GM19452 (cell line): Measurements from ENCODE around the gene GJD2.

Experiments
- ATAC-seq: cut with Tn5 transposase; IDR thresholded peaks from one replicate; pipeline ENCODE4 v1.9.1; 2021; ENCODE audit not compliant: unreplicated experiment

GJD2 gene

DNA sequence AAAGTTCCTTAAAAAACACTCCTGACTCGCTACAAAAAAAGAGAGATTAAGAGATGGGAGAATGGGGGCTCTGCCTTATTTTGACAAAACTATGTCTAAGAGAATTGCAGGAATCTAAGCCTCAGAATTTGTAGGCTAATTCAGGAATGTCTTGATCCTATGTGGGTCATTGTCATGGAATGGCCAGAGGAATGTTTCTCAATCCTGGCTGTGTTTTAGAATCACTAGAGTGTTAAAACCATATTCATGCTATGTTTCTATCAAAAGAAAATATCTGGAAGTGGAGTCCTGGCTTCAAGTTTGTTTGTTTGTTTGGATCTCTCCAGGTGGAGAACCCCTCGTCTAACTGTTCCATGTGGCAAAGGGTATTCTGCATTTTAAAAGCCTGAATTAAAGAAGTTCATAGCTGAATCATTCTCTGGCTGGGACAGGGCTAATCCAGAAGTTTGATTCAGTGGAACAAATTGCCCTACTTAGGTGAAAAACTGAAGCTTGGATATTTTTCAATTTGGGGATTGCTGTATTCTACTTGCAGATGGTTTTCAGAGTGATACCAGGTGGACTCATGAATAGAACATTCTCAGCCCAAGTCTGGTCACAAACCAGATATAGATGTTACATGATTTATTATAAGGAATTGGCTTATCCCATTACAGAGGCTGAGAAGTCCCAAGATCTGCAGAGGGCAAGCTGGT is 28.2 kb downstream of the GJD2 start:
- ATAC-seq = no peak

DNA sequence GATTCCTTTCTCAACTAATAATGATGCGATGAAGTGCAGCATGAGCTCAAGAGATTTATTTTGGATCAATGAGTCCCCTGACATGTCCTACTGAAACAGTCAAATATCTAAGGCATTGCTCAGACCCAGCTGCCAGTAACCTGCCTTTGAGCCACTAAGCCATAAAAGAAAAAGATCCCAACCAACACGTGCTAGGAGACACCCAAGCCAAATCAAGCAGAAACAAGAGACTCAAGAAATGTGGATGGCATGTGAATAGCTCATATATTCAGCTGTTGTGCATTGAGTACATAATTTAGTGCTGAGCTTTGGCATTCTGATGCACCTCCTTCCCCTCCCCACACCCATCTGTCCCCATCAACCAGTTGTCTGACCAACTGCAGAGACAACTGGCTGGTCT is 29.2 kb downstream of the GJD2 start:
- ATAC-seq = no peak

DNA sequence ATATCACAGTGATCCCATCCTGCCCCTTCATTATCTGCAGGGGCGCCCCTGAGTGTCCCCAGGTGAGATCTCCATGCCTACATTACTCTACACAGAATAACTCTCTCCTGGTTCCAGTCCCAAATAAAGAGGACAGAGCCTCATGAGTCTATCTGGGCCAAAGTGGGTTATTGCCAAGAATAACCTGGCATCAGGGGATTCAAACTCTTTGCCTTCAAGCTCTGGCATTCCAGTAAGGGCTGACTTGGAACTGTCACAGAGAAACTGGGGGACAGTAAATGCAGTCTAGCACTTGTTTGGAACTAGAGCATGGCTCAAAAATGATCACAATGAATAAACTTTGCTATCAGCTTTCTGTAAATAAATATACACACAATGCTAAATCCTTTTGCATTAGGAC is 30.3 kb downstream of the GJD2 start:
- ATAC-seq = no peak

DNA sequence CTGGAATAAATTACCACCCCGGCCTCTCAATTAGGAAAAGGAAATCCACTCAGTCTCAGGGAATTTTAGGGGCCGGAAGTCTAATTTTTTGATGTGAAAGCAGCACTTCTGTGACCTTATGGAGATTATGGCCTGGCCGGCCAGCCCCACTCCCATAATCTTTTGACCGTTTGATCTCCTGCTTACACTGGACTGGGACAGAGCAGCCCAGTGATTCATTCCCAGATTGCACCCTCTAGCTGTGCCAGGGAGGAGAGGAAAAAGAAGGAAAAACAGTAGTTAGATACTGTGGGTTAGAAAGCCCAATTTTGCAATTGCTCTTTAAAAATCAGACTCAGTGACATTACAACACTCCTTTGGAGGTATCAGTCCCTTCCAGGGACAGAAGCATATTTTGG is 32.4 kb downstream of the GJD2 start:
- no peak for ATAC-seq

DNA sequence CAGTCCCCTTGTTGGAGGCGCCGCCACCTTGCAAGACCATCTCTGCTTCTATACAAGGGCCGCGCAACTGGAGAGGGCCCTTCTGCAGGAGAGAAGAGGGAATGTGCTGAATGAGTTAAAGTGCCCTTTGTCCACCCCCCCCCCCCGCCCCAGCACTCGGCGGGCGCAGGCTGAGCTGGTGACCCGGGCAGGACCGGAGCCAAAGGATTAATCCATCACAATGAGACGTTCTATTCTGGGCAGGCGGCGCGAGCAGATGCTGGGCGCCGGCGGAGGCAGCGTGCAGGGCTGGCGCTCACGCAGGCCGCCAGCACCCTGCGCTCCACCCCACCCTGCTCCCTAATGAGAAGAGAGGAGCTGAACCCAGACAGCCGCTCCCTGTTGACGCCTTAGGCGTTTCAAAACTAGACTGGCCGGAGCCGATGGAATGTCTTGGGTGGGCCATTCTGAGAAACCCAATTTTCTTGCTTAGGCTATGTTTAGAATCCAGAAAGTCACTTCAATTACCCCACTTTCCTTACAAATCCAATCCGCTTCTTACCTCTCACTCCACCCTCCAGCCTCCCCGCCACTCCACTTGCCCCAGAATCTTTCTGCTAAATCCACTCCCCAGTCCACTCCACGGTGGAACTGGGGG is 32.9 kb downstream of the GJD2 start:
- no peak for ATAC-seq

DNA sequence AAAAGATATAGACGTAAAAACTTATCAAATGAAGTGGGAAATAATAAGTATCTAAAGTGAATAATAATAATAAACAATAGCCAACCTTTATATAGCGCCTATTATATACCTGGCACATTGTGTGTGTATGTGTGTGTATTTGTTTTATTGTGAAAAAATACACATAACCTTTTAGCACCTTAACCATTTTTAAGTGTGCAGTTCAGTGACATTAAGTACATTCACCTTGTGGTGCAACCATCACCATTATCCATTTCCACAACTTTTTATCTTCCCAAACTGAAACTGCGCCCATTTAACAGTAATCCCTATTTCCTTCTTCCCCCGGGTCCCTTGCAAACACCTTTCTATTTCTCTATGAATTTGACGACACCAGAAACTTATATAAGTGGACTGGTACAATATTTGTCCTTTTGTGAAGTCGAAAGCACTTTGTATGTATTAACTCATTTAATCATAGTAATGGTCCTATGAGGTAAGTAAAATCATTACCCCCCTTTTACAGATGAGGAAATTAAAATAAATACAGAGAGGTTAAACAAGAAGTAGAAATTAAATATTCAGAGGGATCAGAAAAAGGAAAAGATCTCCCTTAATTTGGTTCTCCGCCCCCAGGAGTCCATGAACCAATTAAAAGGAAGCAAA is 33.5 kb downstream of the GJD2 start:
- ATAC-seq = no peak

DNA sequence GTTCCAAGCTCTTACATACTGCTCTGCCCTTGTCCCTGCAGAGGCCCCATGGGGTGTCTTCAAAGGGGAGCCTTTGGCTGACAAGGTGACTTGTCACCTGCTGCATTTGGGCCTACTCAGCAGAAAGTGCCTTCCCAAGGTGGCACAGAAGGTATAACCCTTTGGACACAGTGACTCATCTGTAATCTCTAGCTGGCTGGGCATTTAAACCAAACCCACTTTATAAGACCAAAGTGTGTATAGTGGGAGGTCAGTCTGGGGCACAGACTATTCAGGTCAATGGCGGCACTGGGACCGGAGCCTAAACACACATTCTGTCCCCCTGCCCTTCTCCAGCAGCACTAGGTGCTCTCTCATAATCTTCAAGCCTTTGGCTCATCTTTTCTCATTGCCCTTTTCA is 35.1 kb downstream of the GJD2 start:
- ATAC-seq = no peak

DNA sequence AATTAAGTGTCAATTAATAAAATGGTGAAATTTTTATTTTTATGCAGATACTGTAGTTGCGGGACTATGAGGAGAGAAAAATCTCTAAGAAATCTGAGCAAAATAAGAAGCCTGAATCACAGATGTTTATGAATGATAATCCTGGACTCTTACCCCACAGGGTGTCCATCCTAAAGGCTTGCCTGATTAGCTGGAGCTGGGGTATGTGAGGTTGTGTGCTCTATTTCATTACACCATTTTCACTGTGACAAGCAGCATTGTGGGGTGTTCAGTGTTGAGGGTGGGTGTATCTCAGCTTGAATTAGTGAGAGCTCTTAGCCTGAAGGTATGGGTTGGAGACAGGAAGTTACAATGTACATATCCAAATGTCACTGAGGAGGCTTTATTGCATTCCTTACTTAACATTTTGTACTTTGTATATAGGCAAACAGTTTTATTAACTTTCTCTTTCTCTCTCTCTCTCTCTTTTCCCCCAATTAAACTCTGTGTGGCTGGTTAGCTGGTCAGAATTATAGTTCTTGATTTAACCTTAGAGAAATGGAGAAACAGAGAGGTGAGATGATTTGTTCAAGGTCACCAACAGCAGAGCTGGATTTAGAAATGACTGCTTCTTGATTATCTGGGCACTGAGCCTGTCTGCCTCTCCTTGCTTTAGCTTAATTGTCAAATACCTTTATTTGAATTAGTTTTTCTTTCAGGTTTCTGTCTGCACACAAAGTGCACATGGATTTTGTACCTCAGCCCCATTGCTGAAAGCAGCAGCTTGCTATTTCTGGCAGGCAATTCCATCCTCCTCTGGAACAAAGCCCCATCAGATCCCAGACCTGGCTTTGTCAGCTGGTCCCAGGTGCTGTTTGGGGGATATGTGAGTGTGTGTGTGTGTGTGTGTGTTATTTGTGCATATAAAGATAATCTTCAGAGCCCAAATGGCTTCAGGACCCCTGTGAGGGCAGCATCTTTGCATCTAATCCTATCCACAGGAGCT is 35.8 kb downstream of the GJD2 start:
- no peak for ATAC-seq

DNA sequence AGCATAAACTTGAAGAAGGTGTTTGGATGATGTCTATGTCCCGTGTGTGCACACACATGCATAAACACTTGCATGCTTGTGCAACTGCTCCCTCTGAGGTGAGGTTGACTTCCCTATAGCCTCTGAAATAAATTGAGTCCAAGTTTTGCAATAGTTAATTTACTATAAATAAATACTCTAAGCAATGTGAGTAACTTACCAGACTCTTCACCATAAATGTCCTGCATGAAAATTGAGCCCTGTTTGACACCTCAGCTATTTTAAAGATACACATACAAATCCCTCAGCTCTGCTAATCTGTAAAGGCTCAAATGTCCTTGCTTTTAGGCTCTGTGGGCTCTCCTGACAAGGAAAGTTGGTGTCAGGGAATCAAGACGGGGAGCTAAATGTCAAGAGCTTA is 37.1 kb downstream of the GJD2 start:
- ATAC-seq = no peak

DNA sequence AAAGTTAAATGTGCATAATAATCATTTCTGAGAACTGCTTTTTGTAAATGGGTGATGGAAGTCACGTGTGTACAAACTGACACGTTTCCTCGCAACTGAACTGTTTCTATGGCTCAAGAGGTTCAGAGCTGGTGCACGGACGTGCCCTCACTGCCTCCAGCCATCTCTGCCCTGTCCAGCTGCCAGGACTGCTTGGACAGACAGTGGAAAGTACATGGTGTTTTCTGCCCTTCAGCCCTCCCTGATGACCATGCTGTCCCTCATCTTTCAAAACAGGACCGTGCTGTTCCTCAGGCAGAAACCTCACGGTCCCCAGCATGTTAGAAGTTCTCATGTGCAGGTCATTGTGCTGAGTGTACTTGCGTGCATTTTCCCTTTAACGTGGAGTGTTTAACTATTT is 38.7 kb downstream of the GJD2 start:
- ATAC-seq = no peak

DNA sequence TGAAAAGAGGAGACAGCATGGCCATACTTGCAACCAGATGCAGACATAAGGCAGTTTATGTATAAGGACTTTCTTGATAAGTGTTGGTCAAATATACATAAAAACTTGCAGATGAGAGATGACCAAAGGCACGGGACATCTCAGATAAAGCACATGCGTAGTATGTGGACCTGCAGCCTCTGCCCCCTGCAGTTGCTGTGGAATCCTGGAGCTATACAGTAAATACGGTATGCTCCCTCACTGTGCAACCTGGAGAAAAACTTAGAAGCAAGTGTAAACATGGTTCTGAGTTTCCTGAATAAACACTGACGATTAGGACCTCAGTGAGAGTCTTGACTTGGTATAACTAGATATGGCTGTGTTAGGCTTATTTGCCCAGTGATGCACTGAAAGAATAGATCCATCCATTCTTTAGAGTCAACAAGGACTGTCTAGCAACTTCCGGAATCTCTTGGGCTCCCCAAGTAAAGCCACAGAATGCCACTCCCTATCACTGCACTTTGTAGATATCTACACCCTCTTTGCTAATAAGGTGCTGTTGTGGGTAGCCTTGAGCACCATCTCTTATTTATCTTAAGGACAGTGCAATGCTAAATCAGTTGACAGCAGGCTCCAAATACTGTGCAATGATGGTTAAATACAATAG is 40.2 kb downstream of the GJD2 start:
- no peak for ATAC-seq

DNA sequence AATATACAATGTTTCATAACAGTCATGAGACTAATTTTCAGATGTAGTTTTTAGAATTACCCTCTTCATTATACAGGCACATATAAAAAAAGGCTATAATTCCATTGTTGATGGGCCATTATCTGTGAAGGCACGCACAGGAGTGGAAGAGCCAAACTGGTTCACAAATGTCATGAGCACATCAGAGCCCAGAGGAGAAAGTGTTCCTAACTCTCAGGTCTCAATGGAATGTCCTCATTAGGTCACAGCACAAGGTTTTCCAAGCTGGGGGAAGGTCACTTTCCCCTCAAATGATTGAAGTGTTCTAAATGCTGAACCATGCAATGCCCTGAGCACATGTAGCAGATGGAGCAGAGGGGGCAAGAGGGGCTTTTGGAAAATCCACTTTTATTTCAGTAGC is 41.2 kb downstream of the GJD2 start:
- ATAC-seq = no peak

DNA sequence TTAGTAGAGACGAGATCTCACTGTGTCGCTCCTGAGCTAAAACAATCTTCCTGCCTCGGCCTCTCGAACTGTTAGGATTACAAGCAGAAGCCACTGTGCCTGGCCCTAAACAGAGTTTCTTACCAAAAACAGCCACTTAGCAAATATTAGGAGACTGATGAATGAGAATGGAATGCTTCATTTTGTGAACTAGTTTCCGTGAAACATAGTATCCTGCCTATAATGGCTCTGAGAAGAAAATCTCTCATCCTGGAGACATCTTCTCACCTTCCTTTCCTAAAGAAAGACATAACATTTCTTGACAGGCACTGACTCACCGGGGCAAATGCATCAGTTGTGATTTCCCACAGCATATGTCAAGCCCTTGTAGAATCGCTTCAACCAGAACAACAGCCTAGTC is 44.9 kb downstream of the GJD2 start:
- ATAC-seq = no peak

DNA sequence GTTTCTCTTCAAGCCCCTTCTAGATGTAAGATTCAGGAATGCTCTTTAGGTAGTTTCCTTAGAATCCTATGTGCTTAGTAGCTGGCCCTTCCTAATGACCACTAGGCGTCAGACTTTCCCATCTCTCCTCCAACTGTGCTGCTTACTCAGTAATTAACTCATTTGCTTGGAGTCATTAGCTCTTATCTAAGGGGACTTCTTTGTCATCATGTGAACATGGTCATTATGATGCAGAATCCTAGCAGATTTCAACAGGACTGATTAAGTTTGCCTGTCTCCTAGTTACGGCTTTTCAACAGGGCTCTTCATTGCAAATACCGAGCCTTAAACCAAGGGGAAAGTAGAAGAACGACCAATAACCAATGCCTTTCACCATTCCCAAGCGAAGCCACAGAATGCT is 46.4 kb downstream of the GJD2 start:
- no peak for ATAC-seq

DNA sequence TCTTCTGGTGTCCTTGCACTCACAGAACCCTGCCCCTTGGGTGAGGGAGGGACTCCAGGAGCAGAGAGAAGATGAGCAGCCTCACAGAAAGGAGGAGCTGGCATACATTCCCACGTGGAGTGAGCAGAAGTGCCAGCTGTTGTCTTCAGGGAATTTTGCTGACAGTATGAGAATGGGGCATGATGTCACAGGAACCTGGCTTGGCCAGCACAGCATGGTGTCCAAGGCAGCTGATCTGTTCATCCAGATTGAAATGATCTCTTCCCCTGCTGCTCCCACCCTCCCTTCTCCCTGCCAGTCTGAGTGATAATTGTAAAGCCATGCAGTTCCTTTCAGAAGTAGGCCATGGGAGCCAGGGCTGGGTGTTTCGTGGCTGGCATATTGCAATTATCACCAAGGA is 53.3 kb downstream of the GJD2 start:
- no peak for ATAC-seq
